Inflammatory macrophage treated with lipopolysaccharide for 1 hour (primary cell): ENCODE results near the gene KLRF1.

ENCODE experiments used
- DNase-seq, 2 donors: peaks; one replicate each; pipeline ENCODE4 v3.0.0-alpha.2; 2020 to 2022

Gene KLRF1

DNA sequence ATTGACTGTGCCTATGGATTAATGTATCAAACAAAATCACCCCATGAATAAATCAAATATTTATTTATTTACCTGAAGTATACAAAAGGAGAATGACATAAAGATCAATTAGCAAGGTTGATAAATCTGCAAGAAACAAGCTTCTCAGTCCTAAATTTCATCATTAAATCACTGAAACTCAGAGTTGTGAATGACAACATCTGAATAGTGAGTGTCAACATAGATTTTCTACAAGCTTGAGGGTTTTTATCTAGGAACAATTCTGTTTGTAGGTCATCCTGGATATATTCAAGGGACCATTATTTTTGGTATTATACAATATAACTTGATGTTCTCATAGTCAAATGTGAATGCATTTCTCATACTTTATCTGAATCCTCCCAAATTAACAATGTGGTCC is 17.4 kb upstream of the KLRF1 start:
- DNase-seq: peak; percentile 28

DNA sequence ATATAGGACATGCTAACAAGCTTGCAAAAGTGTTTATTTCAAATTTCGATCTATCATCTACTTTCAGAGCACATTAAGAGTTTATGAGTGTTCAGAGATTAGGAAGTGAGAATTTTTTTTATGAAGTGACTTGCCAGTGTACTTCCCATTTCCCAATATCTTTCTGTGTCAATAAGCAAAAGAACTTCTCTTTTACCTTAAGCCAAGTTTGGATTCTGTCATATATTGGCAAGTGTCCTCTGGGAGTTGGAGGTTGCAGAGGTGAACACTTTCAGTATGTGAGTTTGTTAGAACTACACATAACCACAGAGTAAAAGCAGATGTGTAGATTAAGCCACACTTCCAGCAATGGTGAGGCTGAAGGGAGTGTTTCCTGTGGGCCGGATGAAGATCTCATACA is 16.6 kb upstream of the KLRF1 start:
- DNase-seq: peak; percentile 71 to 83

DNA sequence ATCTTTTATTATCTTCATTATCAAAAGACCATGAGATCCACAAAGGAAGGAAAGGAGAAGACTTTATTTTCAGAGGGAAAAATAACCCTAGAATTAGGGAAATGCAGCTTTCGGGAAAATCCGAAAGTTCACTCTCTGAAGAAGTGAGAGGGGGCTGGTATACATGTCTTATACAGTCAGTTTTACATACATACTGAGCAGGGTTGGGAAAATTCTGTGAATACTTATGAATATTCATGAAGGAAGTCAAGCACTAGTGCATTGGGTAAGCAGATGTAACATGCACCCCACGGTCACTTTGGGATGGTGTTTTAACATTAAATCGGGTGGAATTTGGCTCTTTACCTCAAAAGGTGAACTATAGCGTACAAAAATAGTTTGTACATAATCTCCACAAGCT is 15.7 kb upstream of the KLRF1 start:
- DNase-seq: peak; percentile 26 to 39

DNA sequence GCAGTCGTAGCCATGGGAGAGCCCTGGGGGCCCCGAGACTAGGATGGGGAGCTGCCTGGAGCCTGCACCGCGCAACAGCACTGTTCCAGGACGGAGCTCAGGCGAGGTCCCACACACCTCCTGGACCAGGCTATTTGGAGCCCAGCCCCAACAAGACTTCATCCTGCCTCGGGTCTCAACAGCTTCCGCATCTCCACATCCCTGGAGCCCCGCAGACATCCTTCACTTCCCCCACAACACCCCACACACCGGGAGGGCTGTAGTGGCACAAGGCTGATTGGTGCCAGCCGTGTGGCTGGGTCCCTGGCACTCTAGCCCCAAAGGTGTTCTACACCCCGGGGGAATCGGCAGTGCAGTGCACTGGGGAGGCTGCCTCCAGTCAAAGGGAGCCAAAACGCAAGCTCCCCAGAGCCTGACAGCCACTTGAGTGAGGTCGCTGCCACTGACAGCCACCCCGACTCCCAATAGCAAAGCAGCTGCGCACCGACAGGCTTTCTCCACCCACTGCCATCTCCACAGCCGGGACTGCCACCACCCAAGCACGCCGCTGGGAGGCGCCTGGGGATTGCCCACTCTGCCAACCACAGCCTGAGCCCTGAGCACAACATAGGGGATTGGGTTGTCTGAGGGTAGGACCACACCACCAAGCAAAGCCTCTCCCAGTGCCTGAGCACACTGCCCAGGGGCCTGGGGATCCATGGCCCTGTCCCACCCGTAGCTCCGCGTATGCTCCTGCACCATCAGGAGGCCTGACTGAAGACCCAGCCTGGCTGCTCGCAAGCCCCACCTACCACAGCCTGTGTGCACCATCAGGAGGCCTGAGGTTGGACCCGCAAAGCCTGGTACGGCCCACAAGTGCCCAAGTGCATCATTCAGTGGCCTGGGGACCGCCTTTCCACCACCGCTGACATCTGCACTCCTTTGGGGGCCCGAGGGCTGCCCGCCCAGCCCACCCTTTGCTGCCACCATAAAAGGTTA is 13.2 kb upstream of the KLRF1 start:
- DNase-seq: peak; percentile 68 to 90

DNA sequence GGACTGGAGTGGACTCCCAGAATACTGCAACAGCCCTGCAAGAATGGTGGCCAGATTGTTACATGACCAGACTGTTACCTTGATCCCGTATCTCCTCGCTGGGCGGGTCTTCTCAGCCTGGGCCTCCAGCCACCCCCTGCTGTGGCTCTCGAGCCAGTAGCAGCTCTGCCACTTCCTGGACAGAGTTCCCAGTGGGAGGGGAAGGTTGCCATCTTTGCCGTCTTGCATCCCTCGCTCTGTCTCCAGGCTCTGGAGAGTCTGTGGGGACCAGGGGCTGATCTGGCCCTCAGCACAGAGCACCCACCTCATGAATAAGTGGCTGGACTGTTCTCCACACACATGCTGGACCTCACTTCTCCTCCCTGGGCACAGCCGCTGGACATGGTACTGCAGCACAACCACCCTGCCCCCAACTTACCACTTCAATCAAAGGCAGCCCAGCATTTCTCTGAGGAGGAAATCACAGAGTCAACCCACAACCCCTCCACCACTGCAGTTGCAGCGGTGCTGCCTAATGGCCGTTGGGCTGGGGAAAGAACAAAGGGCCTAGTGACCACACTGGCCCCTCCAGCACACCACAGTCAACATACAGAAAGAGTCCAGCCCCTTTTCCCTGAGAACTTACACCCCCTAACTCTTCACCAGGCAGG is 6.9 kb upstream of the KLRF1 start:
- DNase-seq: no peak

DNA sequence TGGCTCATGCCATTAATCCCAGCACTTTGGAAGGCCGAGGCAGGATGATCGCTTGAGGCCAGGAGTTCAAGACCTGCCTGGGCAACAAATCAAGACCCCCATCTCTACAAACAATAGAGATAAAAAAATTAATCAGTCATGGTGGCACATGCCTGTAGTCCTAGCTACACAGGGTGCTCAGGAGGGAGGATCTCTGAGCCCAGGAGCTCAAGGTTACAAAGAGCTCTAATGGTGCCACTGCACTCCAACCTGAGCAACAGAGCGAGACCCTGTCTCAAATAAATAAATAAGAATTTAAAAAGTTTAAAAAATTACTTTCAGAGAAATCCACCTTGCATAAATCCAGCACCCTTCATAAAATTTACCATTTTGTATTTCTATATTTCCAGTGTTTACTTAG is 2.2 kb downstream of the KLRF1 start:
- DNase-seq: no peak

DNA sequence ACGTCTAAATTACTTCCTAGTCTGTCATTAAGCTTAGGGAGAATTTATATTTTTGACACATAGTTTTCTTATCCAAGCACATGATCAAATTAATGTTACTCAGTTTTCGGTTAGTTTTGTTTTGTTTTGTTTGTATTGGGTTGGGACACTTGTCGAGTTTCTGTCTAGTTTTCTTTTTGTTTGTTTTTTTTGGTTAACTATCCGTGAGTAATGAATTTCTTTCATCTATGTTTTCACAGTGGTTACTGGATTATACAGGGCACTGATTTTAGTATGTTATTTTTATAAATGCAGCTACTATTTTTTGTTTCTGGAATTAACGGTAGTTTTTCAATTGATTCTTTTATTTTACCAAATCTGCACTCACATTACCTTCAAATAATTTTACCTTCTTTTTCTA is 2.7 kb downstream of the KLRF1 start:
- no peak for DNase-seq

DNA sequence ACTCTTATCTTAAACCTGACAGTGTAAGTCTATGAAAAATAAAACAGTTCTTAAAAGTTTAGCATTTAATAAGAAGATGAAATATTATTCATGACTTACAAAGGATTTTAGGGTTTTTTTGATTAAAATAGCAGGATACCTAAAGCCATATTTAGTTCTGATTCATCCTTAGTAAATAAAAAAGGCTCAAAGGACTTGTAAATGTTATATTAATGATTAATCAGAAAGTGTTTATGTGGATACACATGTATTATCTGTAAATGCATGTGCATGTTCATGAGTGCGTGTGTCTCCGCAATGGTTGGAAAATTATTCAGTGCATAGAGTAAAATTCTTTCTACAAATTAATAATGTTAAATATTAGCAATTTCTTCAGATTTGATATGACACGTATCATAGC is 4.4 kb downstream of the KLRF1 start:
- DNase-seq: no peak

DNA sequence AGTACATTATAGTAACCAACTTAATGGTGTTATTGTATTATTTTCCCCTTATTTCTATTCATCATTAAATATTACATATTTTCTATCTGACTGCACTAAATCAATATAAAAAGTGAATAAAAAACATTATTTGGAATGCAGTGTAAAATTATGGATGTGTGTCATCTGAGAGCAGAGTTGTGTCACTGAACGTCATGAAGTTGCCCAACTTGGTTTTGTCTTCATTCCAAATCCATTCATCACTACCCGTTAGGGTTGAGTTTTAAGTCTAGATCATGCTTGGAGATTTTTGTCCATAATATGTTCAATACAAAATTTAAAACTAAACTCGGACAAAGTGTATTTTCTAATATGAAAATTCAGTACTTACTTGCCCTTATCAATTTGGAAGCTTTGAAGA is 16.1 kb downstream of the KLRF1 start:
- no peak for DNase-seq

DNA sequence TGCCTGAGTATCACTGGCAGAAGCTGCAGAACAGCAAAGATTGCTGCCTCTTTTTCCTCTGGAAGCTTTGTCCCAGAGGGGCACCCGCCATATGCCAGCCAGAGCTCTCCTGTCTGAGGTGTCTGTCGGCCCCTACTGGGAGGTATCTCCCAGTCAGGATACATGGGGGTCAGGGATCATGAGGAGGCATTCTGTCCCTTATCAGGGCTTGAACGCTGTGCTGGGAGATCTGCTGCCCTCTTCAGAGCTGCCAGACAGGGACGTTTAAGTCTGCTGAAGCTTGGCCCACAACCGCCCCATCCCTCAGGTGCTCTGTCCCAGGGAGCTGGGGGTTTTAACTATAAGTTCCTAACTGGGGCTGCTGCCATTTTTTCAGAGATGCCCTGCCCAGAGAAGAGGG is 21.6 kb downstream of the KLRF1 start:
- no peak for DNase-seq

DNA sequence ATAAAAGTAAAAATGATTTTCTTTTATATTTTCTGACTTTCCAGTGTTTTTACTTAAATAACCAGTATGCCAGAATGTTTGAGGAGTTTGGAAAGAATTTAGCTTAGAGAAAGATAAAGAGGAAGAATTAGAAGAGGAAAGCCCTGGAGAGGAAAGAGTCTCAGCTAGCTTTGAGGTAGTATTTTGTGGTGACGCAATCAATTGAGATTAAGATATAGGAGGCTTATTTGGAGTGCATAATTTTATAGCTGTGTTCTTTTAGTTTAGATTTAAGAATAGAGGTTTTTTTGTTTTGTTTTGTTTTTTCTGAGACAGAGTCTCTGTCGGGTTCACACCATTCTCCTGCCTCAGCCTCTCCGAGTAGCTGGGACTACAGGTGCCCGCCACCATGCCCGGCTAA is 23.8 kb downstream of the KLRF1 start:
- no peak for DNase-seq

DNA sequence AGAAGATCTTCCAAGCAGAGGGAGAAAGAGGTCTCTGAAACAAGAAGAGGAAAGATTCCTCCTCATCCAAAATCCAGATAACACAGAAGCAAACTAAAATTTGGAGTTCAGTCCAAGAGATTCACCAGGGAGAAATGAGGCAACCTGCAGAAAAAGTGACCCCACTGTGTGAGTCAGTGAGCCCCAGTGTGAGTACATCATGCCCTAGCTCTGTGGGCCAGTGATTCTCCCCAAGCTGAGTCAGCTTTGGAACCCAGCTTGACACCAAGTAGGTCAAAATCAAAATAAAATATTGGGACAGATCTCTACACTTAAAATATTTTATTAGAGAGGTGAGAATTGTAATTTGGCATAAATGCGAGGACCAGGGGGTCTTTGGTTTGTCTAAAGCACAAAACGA is 24.6 kb downstream of the KLRF1 start:
- DNase-seq: no peak

DNA sequence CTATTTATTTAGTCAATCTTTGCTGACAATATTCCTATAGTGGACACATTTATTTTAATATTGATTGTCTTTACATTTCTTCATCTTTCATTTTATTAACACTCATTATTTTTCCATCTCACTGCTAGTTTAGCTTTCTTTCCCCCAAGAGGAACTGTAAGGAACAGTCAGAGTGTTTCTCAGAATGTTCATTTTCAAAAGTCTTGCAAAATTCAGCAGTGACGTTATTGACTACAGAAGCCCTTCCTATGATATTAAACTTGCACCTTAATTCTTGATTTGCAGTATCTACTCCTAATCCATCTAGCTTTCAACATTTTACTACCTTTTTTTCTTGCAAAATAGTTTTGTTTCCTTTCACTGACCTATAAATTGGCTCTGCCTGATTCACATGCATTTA is 28.9 kb downstream of the KLRF1 start:
- DNase-seq: peak; percentile 67 to 86

DNA sequence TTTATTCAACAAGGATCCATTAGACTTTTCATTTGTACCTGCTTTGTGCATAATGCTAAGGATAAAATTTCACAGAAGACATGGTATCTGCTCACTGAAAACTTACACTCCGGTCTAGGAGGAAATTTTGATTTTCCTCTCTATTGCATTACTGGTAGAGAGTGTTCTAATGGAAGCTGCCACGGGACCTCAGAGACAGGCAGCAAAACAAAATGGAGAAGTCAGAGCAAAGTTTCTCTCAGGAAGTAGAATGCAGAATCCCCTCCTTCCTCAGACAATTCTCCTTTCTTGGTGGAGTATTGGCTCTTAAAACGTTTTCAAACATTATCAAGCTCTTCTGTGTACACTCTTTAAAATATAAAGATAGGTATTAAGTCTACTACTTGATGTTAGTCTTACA is 29.6 kb downstream of the KLRF1 start:
- DNase-seq: peak in 1 of 2 donors; percentile 44

DNA sequence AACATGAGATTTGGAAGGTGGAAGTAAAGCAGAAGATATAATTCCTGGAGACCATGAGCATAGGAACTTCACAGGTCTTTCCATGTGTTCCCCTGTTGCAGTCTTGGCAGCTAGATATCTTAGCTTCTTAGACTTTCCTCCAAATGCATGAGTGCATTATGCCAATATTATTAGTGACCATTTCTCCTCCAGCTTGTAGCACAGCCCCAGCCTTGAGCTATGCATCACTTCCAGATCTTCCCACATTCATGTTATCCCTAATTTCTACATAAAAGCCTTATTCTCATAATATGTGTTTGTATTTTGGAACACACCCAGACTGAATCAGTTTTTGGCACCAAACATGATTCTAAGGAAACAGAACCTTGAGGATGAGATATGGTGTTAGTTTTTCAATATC is 30.9 kb downstream of the KLRF1 start:
- no peak for DNase-seq

DNA sequence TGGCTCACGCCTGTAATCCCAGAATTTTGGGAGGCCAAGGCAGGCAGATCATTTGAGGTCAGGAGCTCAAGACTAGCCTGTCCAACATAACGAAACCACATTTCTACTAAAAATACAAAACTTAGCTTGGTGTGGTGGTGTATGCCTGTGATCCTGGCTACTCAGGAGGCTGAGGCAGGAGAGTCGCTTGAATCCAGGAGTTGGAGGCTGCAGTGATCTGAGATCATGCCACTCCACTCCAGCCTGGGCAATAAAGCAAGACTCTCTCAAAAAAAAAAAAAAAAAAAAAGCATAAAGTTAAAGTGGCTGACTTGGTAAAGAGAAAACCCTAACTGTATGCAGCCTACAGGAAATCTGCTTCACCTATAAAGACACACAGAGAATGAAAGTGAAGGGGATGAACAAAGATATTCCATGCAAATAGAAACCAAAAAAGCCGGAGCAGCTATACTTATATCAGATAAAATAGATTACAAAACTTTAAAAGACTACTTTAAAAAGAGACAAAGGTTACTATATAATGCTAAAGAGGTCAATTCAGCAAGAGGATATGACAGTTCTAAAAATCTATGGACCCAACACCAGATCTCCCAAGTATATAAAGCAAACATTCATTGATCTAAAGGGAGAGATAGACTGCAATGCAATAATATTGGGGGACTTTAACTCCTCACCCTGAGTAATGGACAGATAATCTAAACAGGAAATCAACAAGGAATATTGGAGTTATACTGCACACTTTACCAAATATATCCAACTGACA is 37.8 kb downstream of the KLRF1 start:
- no peak for DNase-seq

DNA sequence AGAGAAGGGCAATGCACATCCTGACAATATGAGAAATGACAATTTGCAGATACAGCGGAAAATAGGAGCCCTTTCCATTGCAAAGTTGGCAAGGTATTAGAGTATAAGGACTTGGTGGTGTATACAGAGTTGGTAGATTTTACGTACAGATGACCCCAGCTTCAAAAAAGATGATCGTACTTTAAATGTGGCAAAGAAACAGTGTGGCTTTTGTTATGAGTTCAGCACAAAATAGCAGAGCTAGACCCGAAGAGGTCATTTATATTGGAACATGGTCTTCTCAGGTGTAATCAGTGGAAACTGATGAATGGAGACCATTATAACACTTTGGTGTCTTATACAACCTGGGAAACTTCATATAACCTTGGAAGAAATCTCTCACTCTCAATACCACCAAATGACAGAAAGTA is 39.6 kb downstream of the KLRF1 start:
- peak in 1 of 2 donors; percentile 12 for DNase-seq

DNA sequence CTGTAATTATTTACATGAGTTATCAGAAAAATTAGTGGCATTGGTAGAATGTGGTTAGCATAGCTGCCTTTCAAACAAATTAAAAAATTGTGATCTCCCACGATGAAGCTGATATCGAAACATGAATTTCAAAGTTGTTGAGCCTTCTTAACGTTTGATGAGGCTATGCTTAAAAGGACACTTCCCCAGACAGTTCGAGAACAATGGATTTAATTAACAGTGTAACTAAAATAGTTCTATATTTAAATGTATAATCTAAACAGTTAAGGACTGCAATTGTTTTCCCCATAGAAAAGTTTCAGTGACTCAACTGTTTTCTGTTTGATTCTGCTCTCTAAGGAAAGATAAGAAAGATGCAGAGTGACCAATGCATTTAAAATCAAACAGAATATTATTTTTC is 40.2 kb downstream of the KLRF1 start:
- DNase-seq: peak in 1 of 2 donors; percentile 40

DNA sequence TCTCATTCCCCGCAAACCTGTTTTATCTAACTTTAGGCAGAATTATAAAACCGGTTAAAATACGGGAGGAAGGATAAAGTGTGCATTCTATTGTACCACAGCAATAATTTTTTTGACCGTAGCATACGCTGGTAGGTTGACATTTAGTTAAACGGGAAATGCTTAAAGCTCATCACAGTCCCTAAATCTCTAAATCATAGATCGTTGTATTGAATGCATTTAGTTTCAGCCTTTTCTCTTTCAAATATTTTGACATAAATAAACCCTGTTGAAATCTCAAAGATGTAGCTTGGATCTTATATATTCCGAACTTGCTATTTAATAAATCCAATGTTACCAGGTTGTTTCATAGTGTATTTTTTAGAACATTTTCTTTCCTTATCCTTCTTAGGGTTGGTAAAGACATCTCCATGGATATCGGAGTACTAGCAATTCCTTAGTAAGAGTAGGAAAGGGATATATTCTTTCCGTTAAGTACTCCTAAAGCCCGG is 41.1 kb downstream of the KLRF1 start:
- DNase-seq: peak in 1 of 2 donors; percentile 41

DNA sequence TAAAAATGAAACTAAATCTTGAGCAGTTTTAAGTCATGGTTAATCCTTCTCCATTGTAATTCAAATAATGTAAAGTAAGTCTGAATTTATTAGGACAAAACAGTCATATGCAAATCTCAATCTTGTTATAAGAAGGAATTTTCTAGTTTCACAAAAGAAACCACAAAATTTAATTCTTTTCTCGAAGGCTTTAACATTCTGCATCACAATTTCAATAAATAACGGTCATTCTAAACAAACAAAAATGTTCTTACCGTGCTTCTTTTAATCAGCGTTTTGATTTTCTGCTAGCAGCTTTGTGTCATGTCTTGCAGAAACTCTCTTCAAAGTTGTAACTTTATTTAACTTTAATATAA is 41.6 kb downstream of the KLRF1 start:
- DNase-seq: no peak

DNA sequence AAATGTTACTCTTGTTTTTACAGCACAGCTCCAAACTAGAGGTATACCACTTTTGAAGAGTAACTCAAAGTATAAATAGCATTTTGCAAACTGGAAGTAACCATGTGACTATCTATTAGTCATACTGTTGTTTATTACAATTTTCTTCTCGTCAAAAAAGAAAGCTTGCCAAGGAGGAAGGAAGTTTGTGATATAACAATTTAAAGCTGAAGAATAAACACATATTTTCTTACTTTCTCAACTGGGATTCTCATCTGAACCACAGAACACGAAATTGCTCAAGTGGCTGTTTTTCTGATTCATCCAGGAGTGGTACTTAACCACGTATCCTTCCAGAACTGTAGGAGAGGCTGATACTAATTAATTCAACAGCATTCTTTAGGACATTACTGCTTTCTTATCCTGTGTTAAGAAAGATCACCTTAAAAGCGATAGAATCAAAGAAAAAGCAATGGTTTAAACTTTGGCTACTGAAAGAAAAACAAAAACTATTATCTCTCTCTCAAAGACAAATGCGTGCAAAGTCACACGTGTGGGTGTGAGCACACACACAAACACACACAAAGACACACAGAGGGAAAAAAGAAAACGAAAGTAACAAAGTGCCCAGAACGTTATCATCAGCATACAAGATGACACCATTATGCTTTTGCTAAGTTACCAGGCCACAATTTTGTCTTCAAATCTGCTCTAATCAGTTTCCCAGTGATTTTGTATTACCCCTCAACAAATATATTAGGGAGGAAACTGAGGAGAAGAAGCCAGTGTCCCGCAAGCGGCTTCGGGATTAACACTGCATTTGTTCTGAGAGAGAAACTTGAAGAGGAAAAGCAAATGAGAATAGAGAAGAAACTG is 42.3 kb downstream of the KLRF1 start, which contains the start of gene CLEC2B:
CLEC2B (minus strand) TSS at position 48 of the 855 bp plus-strand sequence.
- DNase-seq: peak; percentile 69 to 78

DNA sequence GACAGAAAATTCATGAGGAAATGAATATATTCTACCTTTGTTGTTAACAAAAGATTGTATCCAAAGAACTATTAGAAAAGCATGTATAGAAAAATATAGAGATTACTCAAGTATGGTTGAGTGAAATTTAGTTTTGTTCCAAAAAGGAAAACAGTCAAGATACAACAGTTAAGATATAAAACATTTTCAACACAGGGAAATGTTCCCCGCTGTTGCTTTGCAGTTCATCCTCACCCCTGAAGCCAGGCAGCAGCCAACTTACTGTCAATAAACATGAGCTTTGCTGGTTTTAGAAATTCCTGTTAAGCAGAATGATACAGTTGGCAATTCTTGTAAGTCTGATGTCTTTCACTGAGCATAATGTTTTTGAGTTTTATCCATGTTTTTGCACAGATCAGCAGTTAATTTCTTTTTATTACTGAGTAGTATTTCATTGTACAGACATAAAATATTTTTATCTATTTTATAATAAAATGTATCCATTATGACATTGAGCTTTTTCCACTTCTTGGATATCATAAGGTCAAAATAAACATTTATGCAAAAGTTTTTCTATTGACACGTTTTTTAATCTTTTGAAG is 43.1 kb downstream of the KLRF1 start:
- peak in 1 of 2 donors; percentile 21 for DNase-seq
